Neural progenitor cell (in vitro differentiated cells): ENCODE measurements around the gene FAM219B. TPM values are rescaled to one million over a fixed set of nuclear protein-coding genes. Genes with fewer than 3 reads are reported as not detected.
"Not testable (repeated sequence)": the region's sequence is repeated elsewhere in the genome, so short reads cannot be mapped to it uniquely, and the experiment has no call there.

Source experiments
- DNase-seq: peaks from one replicate; pipeline ENCODE4 v3.0.0-alpha.2; 2016; ENCODE audit warnings: low spot score
- H2AFZ ChIP-seq: fragments of 200-600 bp; sonication (generic); replicated peaks from 2 replicates; pipeline ENCODE4 v1.6.1; 2016; ENCODE audit warnings: antibody characterized with exemption
- H3F3A ChIP-seq: fragments of 200-600 bp; sonication (generic); 2 replicates; pipeline ENCODE4 v1.6.1; 2016; ENCODE audit warnings: antibody characterized with exemption, low read depth
- H3K27ac ChIP-seq: fragments of 200-600 bp; sonication (generic); 2 replicates; pipeline ENCODE4 v1.5.1; 2016; ENCODE audit warnings: mild to moderate bottlenecking
- H3K27me3 ChIP-seq: fragments of 200-600 bp; sonication (generic); 2 replicates; pipeline ENCODE4 v1.6.1; 2016; ENCODE audit warnings: mild to moderate bottlenecking, moderate library complexity
- H3K36me3 ChIP-seq: fragments of 200-600 bp; sonication (generic); 2 replicates; pipeline ENCODE4 v1.5.1; 2016
- H3K4me1 ChIP-seq: fragments of 200-600 bp; sonication (generic); 2 replicates; pipeline ENCODE4 v1.6.1; 2016; ENCODE audit warnings: mixed run types
- H3K4me2 ChIP-seq: fragments of 200-600 bp; sonication (generic); 2 replicates; pipeline ENCODE4 v1.6.1; 2016
- H3K4me3 ChIP-seq: fragments of 200-600 bp; sonication (generic); 2 replicates; pipeline ENCODE4 v1.5.1; 2016
- H3K79me2 ChIP-seq: fragments of 200-600 bp; sonication (generic); 2 replicates; pipeline ENCODE4 v1.6.1; 2016; ENCODE audit warnings: low read depth
- H3K9ac ChIP-seq: fragments of 200-600 bp; sonication (generic); 2 replicates; pipeline ENCODE4 v1.6.1; 2016
- H3K9me3 ChIP-seq: fragments of 200-600 bp; sonication (generic); 2 replicates; pipeline ENCODE4 v1.5.1; 2016; ENCODE audit warnings: low read depth
- H4K20me1 ChIP-seq: fragments of 200-600 bp; sonication (generic); 2 replicates; pipeline ENCODE4 v1.6.1; 2016; ENCODE audit warnings: low read depth
- H3K27ac Mint-ChIP-seq: 3 replicates; pipeline ENCODE4 v1.8.0; 2021; ENCODE audit warnings: mixed read lengths
- H3K27me3 Mint-ChIP-seq: 2 replicates; pipeline ENCODE4 v1.8.0; 2022; ENCODE audit warnings: low read depth, mild to moderate bottlenecking, inconsistent platforms, moderate library complexity, mixed read lengths; ENCODE audit not compliant: insufficient read depth
- H3K36me3 Mint-ChIP-seq: 3 replicates; pipeline ENCODE4 v1.8.0; 2021; ENCODE audit warnings: mixed read lengths
- H3K4me1 Mint-ChIP-seq: 3 replicates; pipeline ENCODE4 v1.8.0; 2021; ENCODE audit warnings: mixed read lengths
- H3K4me3 Mint-ChIP-seq: 3 replicates; pipeline ENCODE4 v1.8.0; 2021; ENCODE audit warnings: mild to moderate bottlenecking, moderate library complexity, mixed read lengths
- H3K9me3 Mint-ChIP-seq: 3 replicates; pipeline ENCODE4 v1.8.0; 2020; ENCODE audit warnings: mixed read lengths
- CTCF ChIP-seq: fragments of 200-600 bp; sonication (generic); IDR thresholded peaks from 2 replicates; pipeline ENCODE4 v1.5.1; 2017; ENCODE audit warnings: antibody characterized with exemption, mild to moderate bottlenecking
- EZH2 ChIP-seq: fragments of 200-600 bp; sonication (generic); IDR thresholded peaks from 2 replicates; pipeline ENCODE4 v1.6.1; 2017; ENCODE audit warnings: antibody characterized with exemption, mild to moderate bottlenecking, moderate library complexity
- EZH2phosphoT487 ChIP-seq: fragments of 200-600 bp; sonication (generic); IDR thresholded peaks from 2 replicates; pipeline ENCODE4 v1.6.1; 2017; ENCODE audit warnings: antibody characterized with exemption
- total RNA-seq: library from RNA; depleted of rRNA; stranded (reverse); fragments of >200 nt; gene quantifications from 2 replicates; pipeline ENCODE4 v1.2.3, GENCODE V29; 2015; ENCODE audit warnings: low replicate concordance

Gene FAM219B
- total RNA-seq, 1 donor from 2014 or later = 120 TPM

GRCh38 chr15:74889883-74890664 is 16.6 kb downstream of the FAM219B start, which contains the start of gene MPI:
MPI (plus strand) TSS chr15:74890042; CDS start chr15:74890074, 32 bp downstream.
- no peaks in the 10 kb centered on the region for H4K20me1 ChIP-seq
- peaks cover 12% of the 10 kb centered on the region for H3K79me2 ChIP-seq
- H3K27me3 ChIP-seq = peaks cover 4% of the 10 kb centered on the region
- peaks cover 5% of the 10 kb centered on the region for H3K27me3 Mint-ChIP-seq
- H3K9ac ChIP-seq = peak within 1 kb of the TSS; percentile 78
- H3K4me3 Mint-ChIP-seq = peak within 1 kb of the TSS; percentile 88
- peak; percentile 95 for DNase-seq
- H3K4me2 ChIP-seq = peak within 1 kb of the TSS; percentile 98
- H3K27ac Mint-ChIP-seq = peak within 1 kb of the TSS; percentile 22
- TF ChIP-seq EZH2phosphoT487 (no peak), EZH2 (no peak), CTCF (no peak)
- H2AFZ ChIP-seq = peak within 1 kb of the TSS; percentile 99
- H3K9me3 ChIP-seq = no peaks in the 10 kb centered on the region
- H3K36me3 Mint-ChIP-seq = peaks cover 14% of the 10 kb centered on the region
- no peaks in the 10 kb centered on the region for H3K36me3 ChIP-seq
- H3K27ac ChIP-seq = no peak within 1 kb of the TSS
- peaks cover 11% of the 10 kb centered on the region for H3F3A ChIP-seq
- no peaks in the 10 kb centered on the region for H3K9me3 Mint-ChIP-seq
- H3K4me1 ChIP-seq = peaks cover 10% of the 10 kb centered on the region
- peaks cover 25% of the 10 kb centered on the region for H3K4me1 Mint-ChIP-seq
- peak within 1 kb of the TSS; percentile 86 for H3K4me3 ChIP-seq

DNA sequence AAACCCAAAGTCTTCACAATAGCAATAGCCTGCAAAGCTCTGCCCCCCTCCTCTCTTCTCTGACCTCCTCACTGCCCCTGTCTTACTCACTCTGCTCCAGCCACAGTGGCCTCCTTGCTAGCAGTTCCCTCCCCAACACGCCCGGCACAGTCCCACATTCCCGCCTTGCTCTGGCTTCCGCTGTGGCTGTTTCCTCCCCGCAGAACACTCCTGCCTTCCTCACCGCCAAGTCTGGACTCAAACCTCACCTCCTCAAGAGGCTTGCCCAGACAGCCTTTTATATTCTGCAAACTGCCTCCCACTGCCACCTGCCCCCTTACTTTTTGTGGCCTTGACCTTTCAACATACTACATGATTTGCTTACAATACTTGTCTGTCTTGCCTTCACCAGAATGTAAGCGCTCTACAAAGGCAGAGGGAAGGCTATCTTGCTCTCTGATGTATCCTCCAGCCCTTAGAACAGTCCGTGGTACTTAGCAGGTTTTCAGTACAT is 17.2 kb downstream of the FAM219B start:
- Histone ChIP-seq H3K9ac (no peak overlapping the region), H3K4me3 (peak overlapping the region; percentile 86), H3K27me3 (peaks cover 4% of the 10 kb centered on the region), H3K4me2 (peak overlapping the region; percentile 98), H3K36me3 (no peaks in the 10 kb centered on the region), H3K9me3 (no peaks in the 10 kb centered on the region), H3K27ac (no peak overlapping the region), H3F3A (peaks cover 11% of the 10 kb centered on the region), H3K79me2 (peaks cover 12% of the 10 kb centered on the region), H4K20me1 (no peaks in the 10 kb centered on the region), H2AFZ (peak overlapping the region; percentile 99), H3K4me1 (peaks cover 10% of the 10 kb centered on the region)
- Mint-ChIP-seq H3K27me3 (peaks cover 7% of the 10 kb centered on the region), H3K4me1 (peaks cover 25% of the 10 kb centered on the region), H3K27ac (peak overlapping the region; percentile 22), H3K4me3 (peak overlapping the region; percentile 88), H3K36me3 (peaks cover 14% of the 10 kb centered on the region), H3K9me3 (no peaks in the 10 kb centered on the region)
- peak; percentile 51 for DNase-seq
- TF ChIP-seq CTCF (no peak), EZH2 (no peak), EZH2phosphoT487 (no peak)

DNA sequence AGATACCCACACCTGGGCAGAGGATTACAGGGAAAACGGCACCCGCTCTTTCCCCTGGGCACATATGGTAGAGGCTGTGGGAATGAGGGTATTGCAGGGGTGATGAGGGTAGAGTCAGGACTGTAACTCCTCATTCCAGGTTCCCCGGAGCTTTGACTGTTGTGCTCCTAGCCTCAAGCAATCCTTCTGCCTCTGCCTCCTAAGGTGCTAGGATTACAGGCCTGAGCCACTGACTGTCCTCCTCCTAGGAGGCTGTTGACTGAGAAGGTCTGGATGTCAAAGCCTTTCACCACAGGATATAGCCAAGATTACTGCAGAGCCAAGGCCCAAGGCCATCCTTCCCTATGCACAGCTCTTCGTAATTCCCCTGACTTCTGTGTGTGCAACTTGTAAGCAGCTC is 17.9 kb downstream of the FAM219B start:
- H3K79me2 ChIP-seq = peaks cover 12% of the 10 kb centered on the region
- Mint-ChIP-seq H3K9me3 (no peaks in the 10 kb centered on the region), H3K27me3 (peaks cover 7% of the 10 kb centered on the region), H3K4me3 (peak overlapping the region; percentile 88), H3K36me3 (peaks cover 12% of the 10 kb centered on the region), H3K27ac (peak overlapping the region; percentile 17), H3K4me1 (peaks cover 25% of the 10 kb centered on the region)
- H3K9ac ChIP-seq = no peak overlapping the region
- H3K27me3 ChIP-seq = peaks cover 4% of the 10 kb centered on the region
- no peak for TF ChIP-seq CTCF
- no peak for TF ChIP-seq EZH2phosphoT487
- no peak for TF ChIP-seq EZH2
- H3K36me3 ChIP-seq = no peaks in the 10 kb centered on the region
- no peaks in the 10 kb centered on the region for H4K20me1 ChIP-seq
- no peak overlapping the region for H3K4me3 ChIP-seq
- H2AFZ ChIP-seq = no peak overlapping the region
- H3K27ac ChIP-seq = no peak overlapping the region
- peak overlapping the region; percentile 98 for H3K4me2 ChIP-seq
- peaks cover 10% of the 10 kb centered on the region for H3K4me1 ChIP-seq
- no peaks in the 10 kb centered on the region for H3K9me3 ChIP-seq
- DNase-seq = no peak
- peaks cover 11% of the 10 kb centered on the region for H3F3A ChIP-seq

DNA sequence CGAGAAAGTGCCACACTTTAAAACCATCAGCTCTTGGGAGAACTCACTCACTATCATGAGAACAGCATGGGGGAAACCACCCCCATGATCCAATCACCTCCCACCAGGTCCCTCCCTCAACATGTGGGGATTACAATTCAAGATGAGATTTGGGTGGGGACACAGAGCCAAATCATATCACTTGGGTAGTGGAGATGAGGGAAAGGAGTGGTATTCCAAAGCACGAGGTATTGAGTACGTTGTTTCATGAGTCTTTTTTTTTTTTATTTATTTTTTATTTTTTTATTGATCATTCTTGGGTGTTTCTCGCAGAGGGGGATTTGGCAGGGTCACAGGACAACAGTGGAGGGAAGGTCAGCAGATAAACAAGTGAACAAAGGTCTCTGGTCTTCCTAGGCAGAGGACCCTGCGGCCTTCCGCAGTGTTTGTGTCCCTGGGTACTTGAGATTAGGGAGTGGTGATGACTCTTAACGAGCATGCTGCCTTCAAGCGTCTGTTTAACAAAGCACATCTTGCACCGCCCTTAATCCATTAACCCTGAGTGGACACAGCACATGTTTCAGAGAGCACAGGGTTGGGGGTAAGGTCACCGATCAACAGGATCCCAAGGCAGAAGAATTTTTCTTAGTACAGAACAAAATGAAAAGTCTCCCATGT is 19.0 kb downstream of the FAM219B start:
- not testable (repeated sequence) for H3K27ac Mint-ChIP-seq
- H3K4me3 Mint-ChIP-seq = peak overlapping the region; percentile 55

More for the DNA sequence above, 19.0 kb downstream of the FAM219B start:
- H3K4me3 ChIP-seq, H4K20me1 ChIP-seq, H3K4me2 ChIP-seq, H3K36me3 ChIP-seq, H3K27ac ChIP-seq, H3K27me3 ChIP-seq, H2AFZ ChIP-seq, H3K27me3 Mint-ChIP-seq, H3K9me3 ChIP-seq, H3K9ac ChIP-seq, H3K9me3 Mint-ChIP-seq, H3K36me3 Mint-ChIP-seq, DNase-seq: not testable (repeated sequence)
- Histone ChIP-seq H3K79me2 (peaks cover 12% of the 10 kb centered on the region), H3K4me1 (peaks cover 11% of the 10 kb centered on the region), H3F3A (peaks cover 11% of the 10 kb centered on the region)
- peaks cover 25% of the 10 kb centered on the region for H3K4me1 Mint-ChIP-seq
